Neural progenitor cell (in vitro differentiated cells): Measurements from ENCODE around the gene QSOX2. TPM values are rescaled to one million over a fixed set of nuclear protein-coding genes. Genes with fewer than 3 reads are reported as not detected.
A peak's percentile ranks its signal among the peaks of the same experiment; 100 is the strongest.

Experiments used
- DNase-seq: peaks from one replicate; pipeline ENCODE4 v3.0.0-alpha.2; 2016; ENCODE audit warnings: low spot score
- H2AFZ ChIP-seq: fragments of 200-600 bp; sonication (generic); replicated peaks from 2 replicates; pipeline ENCODE4 v1.6.1; 2016; ENCODE audit warnings: antibody characterized with exemption
- H3F3A ChIP-seq: fragments of 200-600 bp; sonication (generic); 2 replicates; pipeline ENCODE4 v1.6.1; 2016; ENCODE audit warnings: antibody characterized with exemption, low read depth
- H3K27ac ChIP-seq: fragments of 200-600 bp; sonication (generic); 2 replicates; pipeline ENCODE4 v1.5.1; 2016; ENCODE audit warnings: mild to moderate bottlenecking
- H3K27me3 ChIP-seq: fragments of 200-600 bp; sonication (generic); 2 replicates; pipeline ENCODE4 v1.6.1; 2016; ENCODE audit warnings: mild to moderate bottlenecking, moderate library complexity
- H3K36me3 ChIP-seq: fragments of 200-600 bp; sonication (generic); 2 replicates; pipeline ENCODE4 v1.5.1; 2016
- H3K4me1 ChIP-seq: fragments of 200-600 bp; sonication (generic); 2 replicates; pipeline ENCODE4 v1.6.1; 2016; ENCODE audit warnings: mixed run types
- H3K4me2 ChIP-seq: fragments of 200-600 bp; sonication (generic); 2 replicates; pipeline ENCODE4 v1.6.1; 2016
- H3K4me3 ChIP-seq: fragments of 200-600 bp; sonication (generic); 2 replicates; pipeline ENCODE4 v1.5.1; 2016
- H3K79me2 ChIP-seq: fragments of 200-600 bp; sonication (generic); 2 replicates; pipeline ENCODE4 v1.6.1; 2016; ENCODE audit warnings: low read depth
- H3K9ac ChIP-seq: fragments of 200-600 bp; sonication (generic); 2 replicates; pipeline ENCODE4 v1.6.1; 2016
- H3K9me3 ChIP-seq: fragments of 200-600 bp; sonication (generic); 2 replicates; pipeline ENCODE4 v1.5.1; 2016; ENCODE audit warnings: low read depth
- H4K20me1 ChIP-seq: fragments of 200-600 bp; sonication (generic); 2 replicates; pipeline ENCODE4 v1.6.1; 2016; ENCODE audit warnings: low read depth
- H3K27ac Mint-ChIP-seq: 3 replicates; pipeline ENCODE4 v1.8.0; 2021; ENCODE audit warnings: mixed read lengths
- H3K27me3 Mint-ChIP-seq: 2 replicates; pipeline ENCODE4 v1.8.0; 2022; ENCODE audit warnings: low read depth, mild to moderate bottlenecking, inconsistent platforms, moderate library complexity, mixed read lengths; ENCODE audit not compliant: insufficient read depth
- H3K36me3 Mint-ChIP-seq: 3 replicates; pipeline ENCODE4 v1.8.0; 2021; ENCODE audit warnings: mixed read lengths
- H3K4me1 Mint-ChIP-seq: 3 replicates; pipeline ENCODE4 v1.8.0; 2021; ENCODE audit warnings: mixed read lengths
- H3K4me3 Mint-ChIP-seq: 3 replicates; pipeline ENCODE4 v1.8.0; 2021; ENCODE audit warnings: mild to moderate bottlenecking, moderate library complexity, mixed read lengths
- H3K9me3 Mint-ChIP-seq: 3 replicates; pipeline ENCODE4 v1.8.0; 2020; ENCODE audit warnings: mixed read lengths
- CTCF ChIP-seq: fragments of 200-600 bp; sonication (generic); IDR thresholded peaks from 2 replicates; pipeline ENCODE4 v1.5.1; 2017; ENCODE audit warnings: antibody characterized with exemption, mild to moderate bottlenecking
- EZH2 ChIP-seq: fragments of 200-600 bp; sonication (generic); IDR thresholded peaks from 2 replicates; pipeline ENCODE4 v1.6.1; 2017; ENCODE audit warnings: antibody characterized with exemption, mild to moderate bottlenecking, moderate library complexity
- EZH2phosphoT487 ChIP-seq: fragments of 200-600 bp; sonication (generic); IDR thresholded peaks from 2 replicates; pipeline ENCODE4 v1.6.1; 2017; ENCODE audit warnings: antibody characterized with exemption
- total RNA-seq: library from RNA; depleted of rRNA; stranded (reverse); fragments of >200 nt; gene quantifications from 2 replicates; pipeline ENCODE4 v1.2.3, GENCODE V29; 2015; ENCODE audit warnings: low replicate concordance

Gene QSOX2
- total RNA-seq, 1 donor from 2014 or later, result 17.1 TPM

- Histone ChIP-seq H3K27ac (no peak overlapping the region), H3K4me3 (no peak overlapping the region), H3K4me2 (no peak overlapping the region), H3F3A (peaks cover 21% of the 10 kb centered on the region), H3K27me3 (no peaks in the 10 kb centered on the region), H4K20me1 (no peaks in the 10 kb centered on the region), H2AFZ (no peak overlapping the region), H3K79me2 (no peaks in the 10 kb centered on the region), H3K36me3 (no peaks in the 10 kb centered on the region), H3K9ac (no peak overlapping the region), H3K9me3 (no peaks in the 10 kb centered on the region), H3K4me1 (peaks cover 23% of the 10 kb centered on the region)
- Mint-ChIP-seq H3K4me3 (no peak overlapping the region), H3K4me1 (peaks cover 35% of the 10 kb centered on the region), H3K36me3 (no peaks in the 10 kb centered on the region), H3K27ac (no peak overlapping the region), H3K27me3 (peaks cover 13% of the 10 kb centered on the region), H3K9me3 (peaks cover 4% of the 10 kb centered on the region)
- no peak for TF ChIP-seq CTCF
- no peak for TF ChIP-seq EZH2phosphoT487
- no peak for TF ChIP-seq EZH2
- DNase-seq, result no peak
Measured at GRCh38 chr9:136265561-136266355, 20.1 kb upstream of the QSOX2 start.

GRCh38 chr9:136264441-136265405 is 19.1 kb upstream of the QSOX2 start:
- peak overlapping the region; percentile 57 for H3K27ac Mint-ChIP-seq
- peaks cover 35% of the 10 kb centered on the region for H3K4me1 Mint-ChIP-seq

GRCh38 chr9:136264031-136264430 is 18.4 kb upstream of the QSOX2 start:
- H3K9me3 ChIP-seq, result no peaks in the 10 kb centered on the region
- DNase-seq, result peak; percentile 34
- H2AFZ ChIP-seq, result peak overlapping the region; percentile 76
- Mint-ChIP-seq H3K4me1 (peaks cover 34% of the 10 kb centered on the region), H3K36me3 (no peaks in the 10 kb centered on the region), H3K27me3 (peaks cover 8% of the 10 kb centered on the region), H3K27ac (no peak overlapping the region), H3K4me3 (no peak overlapping the region), H3K9me3 (no peaks in the 10 kb centered on the region)
- no peaks in the 10 kb centered on the region for H3K36me3 ChIP-seq
- H3K4me3 ChIP-seq, result no peak overlapping the region
- H3F3A ChIP-seq, result peaks cover 17% of the 10 kb centered on the region
- H4K20me1 ChIP-seq, result no peaks in the 10 kb centered on the region
- TF ChIP-seq CTCF (peak; percentile 28), EZH2 (no peak)
- no peak overlapping the region for H3K27ac ChIP-seq
- no peak overlapping the region for H3K9ac ChIP-seq
- no peaks in the 10 kb centered on the region for H3K79me2 ChIP-seq
- H3K27me3 ChIP-seq, result no peaks in the 10 kb centered on the region
- H3K4me2 ChIP-seq, result no peak overlapping the region
- H3K4me1 ChIP-seq, result peaks cover 21% of the 10 kb centered on the region

More at GRCh38 chr9:136264441-136265405, 19.1 kb upstream of the QSOX2 start:
- H3K9me3 Mint-ChIP-seq, result peaks cover under 1% of the 10 kb centered on the region
- Histone ChIP-seq H3K9ac (no peak overlapping the region), H3K9me3 (no peaks in the 10 kb centered on the region), H3K27me3 (no peaks in the 10 kb centered on the region), H3K79me2 (no peaks in the 10 kb centered on the region), H3K4me3 (no peak overlapping the region), H3K4me2 (no peak overlapping the region), H3F3A (peaks cover 21% of the 10 kb centered on the region), H3K36me3 (no peaks in the 10 kb centered on the region), H2AFZ (peak overlapping the region; percentile 76), H3K4me1 (peaks cover 23% of the 10 kb centered on the region), H3K27ac (no peak overlapping the region), H4K20me1 (no peaks in the 10 kb centered on the region)
- no peak for TF ChIP-seq CTCF
- TF ChIP-seq EZH2, result no peak
- no peak for TF ChIP-seq EZH2phosphoT487
- H3K27me3 Mint-ChIP-seq, result peaks cover 10% of the 10 kb centered on the region
- no peaks in the 10 kb centered on the region for H3K36me3 Mint-ChIP-seq
- H3K4me3 Mint-ChIP-seq, result no peak overlapping the region
- DNase-seq, result peak; percentile 47
